CD4-positive, alpha-beta T cell treated with Interleukin-4 for 4 hours (primary cell): ENCODE results near the gene RMC1.
"Not testable (repeated sequence)": the region's sequence is repeated elsewhere in the genome, so short reads cannot be mapped to it uniquely, and the experiment has no call there.

Experiments used
- DNase-seq: peaks from one replicate; pipeline ENCODE4 v3.0.0-alpha.2; 2020

The RMC1 gene

DNA sequence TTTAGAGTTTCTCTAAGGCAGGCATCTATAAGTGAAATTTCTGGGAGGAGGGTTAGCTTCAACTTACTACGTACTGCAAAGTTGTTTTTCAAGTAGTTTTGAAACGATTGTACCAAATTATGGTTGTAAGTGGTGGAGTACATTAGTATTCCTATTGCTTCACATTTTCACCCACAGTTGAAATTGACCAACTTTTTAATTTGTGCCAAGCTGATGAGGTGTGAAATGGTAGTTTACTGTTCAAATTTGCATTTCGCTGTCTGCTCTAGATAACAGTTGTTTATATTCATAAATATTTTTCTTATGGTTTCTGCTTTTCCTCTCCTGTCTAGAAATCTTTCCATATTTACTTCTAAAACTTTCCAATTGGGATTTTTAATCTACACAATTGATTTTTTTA lies 64.4 kb downstream of the RMC1 start:
- DNase-seq = no peak

DNA sequence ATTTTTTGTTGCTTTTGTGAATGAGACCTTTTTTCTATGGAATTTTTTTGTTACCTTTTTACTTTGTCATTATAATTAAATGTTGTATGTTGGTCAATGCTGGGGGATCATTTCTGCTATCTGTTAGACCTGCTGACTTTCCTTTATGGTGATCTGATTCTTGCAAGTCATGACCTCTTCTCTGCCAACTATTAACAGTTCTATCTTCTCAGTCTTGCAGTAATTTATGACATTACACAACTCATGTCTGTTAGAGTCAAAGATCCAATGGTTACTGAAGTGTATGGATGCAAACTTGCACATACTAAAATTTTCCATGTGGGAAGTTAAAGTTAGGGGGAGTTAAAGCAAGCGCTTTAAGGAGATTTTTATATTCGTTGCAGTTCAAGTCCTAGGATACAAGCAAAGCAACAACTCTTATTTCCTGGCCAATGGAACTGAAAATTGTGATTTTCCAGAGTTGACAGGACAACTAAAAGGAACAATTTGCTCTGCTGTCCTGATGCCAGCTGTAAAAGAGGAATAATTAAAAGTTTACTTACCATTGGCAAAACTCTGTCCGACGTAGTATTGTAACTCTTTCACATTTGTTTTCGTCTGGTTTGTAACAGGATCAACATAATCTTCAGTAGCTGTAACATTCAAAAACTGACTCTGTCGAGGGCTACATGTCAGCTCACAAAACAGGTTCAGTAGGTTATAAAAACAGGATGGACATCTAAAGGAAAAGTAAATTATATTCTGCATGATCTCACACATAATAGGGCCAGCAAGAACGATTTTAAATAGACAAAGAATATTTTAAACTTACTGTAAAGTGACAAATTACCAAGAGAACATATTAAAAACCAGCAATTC lies 65.2 kb downstream of the RMC1 start:
- DNase-seq = no peak

DNA sequence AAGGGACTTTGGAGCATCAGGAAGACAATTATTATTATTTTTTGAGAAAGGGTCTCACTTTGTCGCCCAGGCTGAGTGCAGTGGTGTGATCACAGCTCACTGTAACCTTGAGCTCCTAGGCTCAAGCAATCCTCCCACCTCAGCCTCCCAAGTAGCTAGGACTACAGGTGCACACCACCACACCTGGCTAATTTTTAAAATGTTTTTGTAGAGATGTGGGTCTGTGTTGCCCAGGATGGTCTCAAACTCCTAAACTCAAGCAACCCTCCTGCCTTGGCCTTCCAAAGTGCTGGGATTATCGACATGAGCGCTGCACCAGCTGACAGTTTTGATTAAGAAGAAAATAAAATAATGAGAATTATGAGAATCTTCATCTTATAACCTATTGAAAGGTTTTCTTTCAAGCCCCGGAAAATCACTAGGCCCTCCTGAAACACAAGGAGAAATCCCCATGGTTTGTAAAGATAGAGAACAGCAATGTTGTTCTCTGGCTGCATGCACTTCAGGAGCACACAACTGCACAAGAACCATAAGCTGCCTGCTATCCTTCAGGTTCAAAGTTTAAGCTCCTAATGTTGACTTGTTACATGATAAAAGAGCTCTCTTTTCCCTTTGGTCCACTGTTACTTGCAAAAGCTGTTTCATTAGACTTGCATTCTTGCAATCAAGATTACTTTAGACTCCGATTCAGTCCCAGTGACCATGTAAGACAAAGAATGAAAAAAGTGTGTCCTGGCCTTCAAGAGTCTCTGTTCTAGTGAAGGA lies 66.2 kb downstream of the RMC1 start:
- DNase-seq = no peak

DNA sequence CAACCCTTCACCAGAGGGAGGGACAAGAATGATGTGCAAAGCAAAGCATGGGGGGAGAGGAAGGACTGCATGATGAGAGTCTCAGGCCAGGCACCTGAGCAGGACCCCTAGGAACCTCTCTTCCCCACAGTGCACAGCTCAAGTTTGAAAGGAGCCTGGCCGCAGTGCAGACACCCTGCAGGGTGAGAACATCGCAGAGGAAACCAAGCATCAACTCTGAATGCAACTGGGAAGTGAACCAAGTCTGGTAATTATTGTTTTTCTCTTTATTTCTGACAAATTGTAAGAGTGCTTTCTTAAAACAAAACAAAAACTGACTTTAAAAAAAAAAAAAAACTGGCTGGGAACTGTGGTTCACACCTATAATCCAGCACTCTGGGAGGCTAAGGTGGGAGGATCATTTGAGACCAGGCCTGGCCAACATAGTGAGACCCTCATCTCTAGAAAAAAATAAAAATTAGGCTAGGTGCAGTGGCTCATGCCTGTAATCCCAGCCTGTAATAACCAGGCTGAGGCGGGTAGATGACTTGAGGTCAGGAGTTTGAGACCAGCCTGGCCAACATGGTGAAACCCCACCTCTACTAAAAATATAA lies 67.7 kb downstream of the RMC1 start:
- peak; percentile 42 for DNase-seq

DNA sequence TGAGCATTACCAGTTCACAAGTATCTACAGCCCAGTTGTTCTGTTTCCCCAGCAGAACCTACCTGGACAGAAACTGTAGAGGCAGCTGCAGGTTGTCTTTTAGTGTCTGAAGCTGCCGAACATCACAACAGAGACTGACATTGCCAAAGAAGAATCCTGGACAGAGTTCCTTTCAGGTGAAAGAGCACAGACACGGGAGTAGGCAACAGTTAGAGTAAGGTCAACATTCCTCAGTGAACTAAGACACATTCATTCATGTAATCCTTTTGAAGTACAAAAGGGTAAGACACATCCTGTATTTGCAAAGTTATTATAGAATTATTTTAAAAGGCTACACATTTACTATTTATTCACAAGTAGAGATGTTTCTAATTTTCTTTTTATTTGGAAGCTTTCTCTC lies 68.7 kb downstream of the RMC1 start:
- no peak for DNase-seq

DNA sequence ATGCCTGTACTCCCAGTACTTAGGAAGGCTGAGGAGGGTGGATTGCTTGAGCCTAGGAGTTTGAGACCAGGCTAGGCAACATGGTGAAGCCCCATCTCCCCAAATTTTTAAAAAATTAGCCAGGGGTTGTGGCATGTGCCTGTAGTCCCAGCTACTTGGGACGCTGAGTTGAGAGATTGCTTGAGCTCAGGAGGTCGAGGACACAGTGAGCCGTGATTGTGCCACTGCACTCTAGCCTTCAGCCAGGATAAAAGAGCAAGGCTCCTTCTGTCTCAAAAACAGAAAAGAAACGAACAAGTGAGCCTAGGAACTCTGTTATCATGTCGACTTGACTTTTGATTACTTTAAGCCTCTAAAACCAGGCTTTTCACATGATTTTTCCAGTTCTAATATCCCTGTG lies 69.3 kb downstream of the RMC1 start:
- DNase-seq = no peak

DNA sequence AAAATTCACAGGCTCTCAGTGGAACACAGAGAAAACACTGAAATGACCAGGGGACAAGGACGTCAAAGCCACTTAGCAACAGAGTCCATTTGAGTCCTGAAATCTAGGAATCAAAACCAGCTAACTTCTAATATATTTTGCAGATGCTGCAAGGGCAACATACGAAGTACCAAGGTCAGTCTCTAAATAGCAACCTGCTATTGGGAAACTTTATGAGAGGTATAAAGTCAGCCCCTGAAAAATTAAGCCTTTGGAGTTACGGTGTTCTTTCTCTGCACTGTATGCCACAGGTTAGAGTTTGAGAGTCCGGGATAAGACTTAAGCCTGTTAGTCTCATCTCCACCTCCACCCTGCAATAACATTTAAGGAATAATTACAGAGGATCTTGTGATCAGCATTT lies 69.7 kb downstream of the RMC1 start:
- DNase-seq = no peak

DNA sequence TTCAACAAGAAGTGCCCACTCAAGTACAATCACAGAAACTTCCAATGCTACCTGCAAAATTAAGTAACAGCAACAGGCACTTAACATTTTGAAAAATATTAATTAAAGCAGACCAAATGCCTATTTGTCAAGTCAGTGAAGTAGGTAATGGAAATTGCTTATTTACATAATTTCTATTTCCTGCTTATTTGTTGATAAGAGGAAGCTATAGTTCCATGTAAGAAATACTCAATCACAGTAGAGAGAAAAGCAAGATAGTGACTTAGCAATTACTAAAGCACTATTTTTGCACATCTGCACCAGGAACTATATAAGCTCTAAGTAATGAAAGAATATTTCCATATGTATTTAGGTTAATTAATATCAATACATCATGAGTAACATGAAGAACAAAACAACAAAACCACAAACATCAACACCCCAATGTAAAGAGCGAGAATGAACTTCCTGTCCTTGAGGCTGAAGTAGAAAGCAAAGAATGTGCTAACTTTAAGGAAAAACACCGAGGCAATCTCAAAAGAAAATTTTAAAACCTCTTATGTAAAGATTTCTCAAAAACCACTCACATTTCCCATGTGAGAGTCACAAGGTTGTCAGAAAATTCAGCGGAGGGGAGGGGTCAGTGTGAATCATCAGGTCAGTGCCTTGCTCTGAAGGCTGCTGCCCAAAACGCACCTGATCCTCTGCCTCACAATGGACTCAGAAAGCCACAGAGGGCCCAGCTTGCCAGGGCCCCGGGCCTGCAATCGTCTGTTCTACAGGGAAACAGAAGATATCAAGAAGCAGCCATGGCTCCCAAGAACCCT lies 70.5 kb downstream of the RMC1 start:
- peak; percentile 78 for DNase-seq

DNA sequence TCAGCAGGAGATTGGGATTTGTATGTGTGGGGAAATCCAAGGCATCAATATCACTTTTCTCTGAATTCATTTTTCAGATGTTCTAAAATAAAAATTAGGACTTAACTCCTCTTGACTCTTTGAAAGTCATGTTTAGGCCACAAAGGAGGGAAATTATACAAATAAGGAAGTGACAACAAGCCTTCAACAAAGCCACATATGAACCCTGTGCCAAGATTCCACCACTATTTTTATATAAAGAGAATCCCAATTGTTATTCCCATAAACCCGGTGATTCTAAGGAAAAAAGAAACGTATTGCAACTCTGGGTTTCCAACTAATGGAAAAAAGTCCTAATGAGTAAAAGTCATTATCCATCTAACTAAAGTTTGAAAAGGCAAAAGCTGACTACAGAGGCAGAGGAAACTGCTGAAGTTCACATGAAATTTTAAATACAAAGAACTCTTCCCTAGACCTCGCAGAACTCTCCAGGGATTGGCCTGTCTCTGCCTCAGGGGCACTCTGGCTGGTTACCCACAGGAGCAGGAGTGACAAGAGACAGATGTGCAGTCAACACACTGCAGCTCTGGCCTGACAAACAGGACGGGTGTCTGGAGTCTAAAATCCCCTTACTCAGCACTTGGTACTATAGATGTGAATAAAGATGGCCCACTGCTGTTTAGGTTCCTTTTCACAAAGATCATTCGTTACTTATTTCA lies 71.4 kb downstream of the RMC1 start:
- no peak for DNase-seq

DNA sequence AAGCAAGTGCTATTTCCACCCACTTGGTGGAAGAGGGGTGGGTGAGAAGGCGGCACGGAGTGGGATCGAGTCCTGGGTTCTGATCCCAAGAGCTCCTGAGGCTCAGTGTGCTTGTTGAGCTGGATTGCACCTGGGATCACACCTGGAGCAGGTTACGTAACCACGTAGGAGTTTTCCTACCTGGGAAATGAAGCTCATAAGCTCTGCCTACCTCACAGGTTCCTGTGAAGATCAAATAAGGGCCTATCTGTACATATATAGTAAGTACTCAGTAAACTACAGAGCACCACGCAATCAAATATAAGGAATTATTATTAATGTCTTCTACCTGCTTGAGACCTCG lies 72.0 kb downstream of the RMC1 start:
- DNase-seq = no peak

DNA sequence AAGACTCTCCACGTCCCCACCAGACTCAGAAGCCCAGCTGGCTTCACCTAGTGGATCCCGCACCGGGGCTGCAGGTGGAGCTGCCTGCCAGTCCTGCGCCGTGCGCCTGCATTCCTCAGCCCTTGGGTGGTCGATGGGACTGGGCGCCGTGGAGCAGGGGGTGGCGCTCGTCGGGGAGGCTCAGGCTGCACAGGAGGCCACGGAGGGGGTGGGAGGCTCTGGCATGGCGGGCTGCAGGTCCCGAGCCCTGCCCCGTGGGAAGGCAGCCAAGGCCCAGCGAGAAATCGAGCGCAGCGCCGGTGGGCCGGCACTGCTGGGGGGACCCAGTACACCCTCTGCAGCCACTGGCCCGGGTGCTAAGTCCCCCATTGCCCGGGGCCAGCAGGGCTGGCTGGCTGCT lies 74.2 kb downstream of the RMC1 start:
- not testable (repeated sequence) for DNase-seq

DNA sequence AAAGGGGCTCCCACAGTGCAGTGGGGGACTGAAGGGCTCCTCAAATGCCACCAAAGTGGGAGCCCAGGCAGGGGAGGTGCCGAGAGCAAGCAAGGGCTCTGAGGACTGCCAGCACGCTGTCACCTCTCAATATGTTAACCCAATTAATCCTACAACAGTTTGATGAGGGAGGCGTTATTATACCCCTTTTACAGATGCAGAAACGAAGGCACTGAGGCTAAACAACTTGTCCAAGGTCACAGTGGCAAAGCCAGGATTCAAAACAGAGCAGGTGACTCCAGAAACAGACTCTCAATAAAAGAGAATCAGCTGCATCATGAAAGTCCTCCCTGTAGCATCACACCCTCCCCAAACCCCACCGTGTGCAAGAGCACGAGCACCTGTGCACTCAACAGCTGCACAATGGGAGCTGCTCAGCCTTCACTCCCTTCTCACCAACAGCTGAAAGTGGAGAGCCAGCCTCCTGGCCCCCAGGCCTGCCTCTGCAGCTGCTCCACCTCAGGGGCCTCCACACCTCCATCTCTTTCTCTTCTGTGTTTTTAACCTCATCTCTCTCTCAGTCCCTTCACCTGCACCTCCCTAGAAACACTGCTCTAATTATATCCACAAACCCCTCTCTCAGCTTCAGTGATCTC lies 74.9 kb downstream of the RMC1 start:
- DNase-seq = no peak

DNA sequence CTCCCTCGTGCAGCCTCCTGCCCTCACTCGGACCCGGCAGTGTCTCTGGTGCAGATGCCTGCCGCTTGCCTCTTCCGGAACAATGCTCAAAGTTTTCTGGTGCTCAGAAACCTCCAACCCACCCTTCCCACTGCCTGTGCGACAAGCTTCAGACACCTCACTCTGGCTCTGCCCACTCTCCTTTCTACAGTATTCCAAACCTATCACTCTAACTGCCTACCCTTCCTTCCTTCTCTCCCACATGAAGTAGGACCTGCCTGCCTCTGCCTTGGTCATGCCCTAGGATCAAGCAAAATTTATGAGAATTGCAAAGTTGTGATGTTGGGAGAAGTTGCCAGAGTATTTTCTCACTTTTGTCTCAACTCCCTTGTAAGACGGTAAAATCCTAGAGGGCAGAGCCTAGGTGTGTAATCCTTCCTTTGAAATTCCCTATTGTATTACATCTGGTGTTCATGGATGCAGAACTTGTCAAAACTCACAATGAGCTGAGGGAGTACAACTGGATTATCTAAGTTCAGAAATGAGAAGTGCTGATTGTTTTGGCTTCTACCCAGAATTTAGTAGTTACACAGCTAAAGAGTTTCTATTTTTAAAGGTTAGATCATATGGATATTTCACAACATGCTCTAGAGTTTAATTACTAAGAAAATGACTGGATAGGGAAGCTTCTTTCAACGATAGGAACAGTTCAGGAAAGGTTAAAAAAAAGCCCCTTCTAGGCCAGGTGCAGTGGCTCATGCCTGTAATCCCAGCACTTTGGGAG lies 75.8 kb downstream of the RMC1 start:
- DNase-seq = no peak

DNA sequence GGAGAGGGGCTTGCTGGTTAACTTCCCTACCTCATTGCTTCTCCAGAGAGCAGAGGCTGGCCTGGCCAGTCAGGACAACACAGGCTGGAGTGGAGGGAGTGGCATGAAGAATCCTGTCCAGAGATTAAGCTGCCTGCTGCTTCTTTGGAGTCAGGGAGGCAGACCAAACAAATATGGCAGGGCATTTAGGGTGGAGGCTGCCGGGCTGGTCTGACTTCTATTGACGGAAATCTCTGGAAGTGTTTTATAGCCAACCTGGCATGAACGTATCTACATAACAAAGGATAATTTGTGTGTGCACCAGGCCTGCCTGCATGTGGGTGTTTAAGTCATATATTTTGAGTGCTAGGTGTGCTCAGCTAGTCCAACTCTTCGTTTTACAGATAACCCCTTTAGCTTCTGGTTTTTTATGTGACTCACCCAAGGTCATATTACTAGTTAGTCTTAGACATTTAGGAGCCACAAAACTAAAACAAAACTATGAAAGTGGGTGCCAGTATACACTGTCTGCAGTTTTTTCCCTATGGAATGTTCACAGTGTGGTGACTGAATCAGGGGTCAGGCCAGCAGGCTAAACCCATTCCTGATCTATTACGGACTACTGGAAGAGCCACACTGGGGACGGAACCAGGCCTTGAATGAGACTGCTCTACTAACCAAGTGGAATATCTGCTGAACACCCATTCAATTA lies 77.5 kb downstream of the RMC1 start:
- no peak for DNase-seq
